ENCODE data around the gene MPO. TPM values are rescaled to one million over a fixed set of nuclear protein-coding genes. Genes with fewer than 3 reads are reported as not detected.

MPO gene
- total RNA-seq, 4 donors from 2014 or later = 0.24 to 0.45 TPM; not detected in 2

DNA sequence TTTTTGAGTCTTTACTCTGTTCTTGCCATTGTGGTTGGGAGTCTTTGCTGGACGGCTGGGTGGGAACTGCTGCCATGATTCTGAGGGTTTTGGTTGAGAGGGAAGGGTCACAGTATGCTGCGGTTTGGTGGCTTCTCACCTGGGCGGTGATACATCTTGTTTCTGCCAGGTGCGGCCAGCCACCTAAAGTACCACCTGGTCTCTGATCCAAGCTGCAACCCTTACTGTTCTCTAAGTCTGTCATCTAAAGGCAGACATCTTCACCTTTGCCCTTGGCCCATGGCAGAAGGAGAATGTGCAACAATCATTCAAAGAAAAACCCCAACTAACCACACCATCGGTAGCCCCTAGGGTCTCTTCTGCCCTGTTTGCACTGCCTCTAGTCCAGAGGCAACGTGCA is 19.6 kb upstream of the MPO start:
- Histone ChIP-seq H3K36me3 (no peaks in the 10 kb centered on the region), H3K27me3 (no peaks in the 10 kb centered on the region), H3K27ac (no peak overlapping the region), H3K4me1 (no peaks in the 10 kb centered on the region), H3K4me3 (replicated peaks in 1 of 3) (no peak overlapping the region), H3K9me3 (no peaks in the 10 kb centered on the region)
- intact Hi-C loops (cut with DNase I) = no loop called here
- no peak for DNase-seq
- WGBS, 2 donors = 76 to 89% methylated on average over 6 of the region's 6 CpGs
- TF ChIP-seq POLR2A (IDR thresholded peaks at IDR 0.05) = no peak
- TF ChIP-seq CTCF (IDR thresholded peaks at IDR 0.05) = no peak

- intact Hi-C loops (cut with DNase I) = no loop called here
- WGBS, 2 donors = 84 to 92% methylated on average over 1 of the region's 1 CpG
These were observed 13.3 kb upstream of the MPO start for GRCh38 chr17:58294034-58294433.

GRCh38 chr17:58291246-58291645 is 10.5 kb upstream of the MPO start:
- TF ChIP-seq POLR2A (IDR thresholded peaks at IDR 0.05) = no peak
- TF ChIP-seq CTCF (IDR thresholded peaks at IDR 0.05) = no peak
- intact Hi-C loops (cut with DNase I) = no loop called here
- no peaks in the 10 kb centered on the region for H3K27me3 ChIP-seq
- no peak for DNase-seq
- H3K4me3 ChIP-seq (replicated peaks in 1 of 3) = no peak overlapping the region
- no peaks in the 10 kb centered on the region for H3K4me1 ChIP-seq
- H3K27ac ChIP-seq = no peak overlapping the region
- H3K36me3 ChIP-seq = no peaks in the 10 kb centered on the region
- 76 to 79% methylated on average over 5 of the region's 5 CpGs for WGBS, 2 donors
- H3K9me3 ChIP-seq = no peaks in the 10 kb centered on the region

More at GRCh38 chr17:58294034-58294433, 13.3 kb upstream of the MPO start:
- no peaks in the 10 kb centered on the region for H3K27me3 ChIP-seq
- no peak for TF ChIP-seq POLR2A (IDR thresholded peaks at IDR 0.05)
- no peak for TF ChIP-seq CTCF (IDR thresholded peaks at IDR 0.05)
- H3K4me3 ChIP-seq (replicated peaks in 1 of 3) = no peak overlapping the region
- DNase-seq = no peak
- no peak overlapping the region for H3K27ac ChIP-seq
- no peaks in the 10 kb centered on the region for H3K9me3 ChIP-seq
- H3K36me3 ChIP-seq = no peaks in the 10 kb centered on the region
- H3K4me1 ChIP-seq = no peaks in the 10 kb centered on the region

DNA sequence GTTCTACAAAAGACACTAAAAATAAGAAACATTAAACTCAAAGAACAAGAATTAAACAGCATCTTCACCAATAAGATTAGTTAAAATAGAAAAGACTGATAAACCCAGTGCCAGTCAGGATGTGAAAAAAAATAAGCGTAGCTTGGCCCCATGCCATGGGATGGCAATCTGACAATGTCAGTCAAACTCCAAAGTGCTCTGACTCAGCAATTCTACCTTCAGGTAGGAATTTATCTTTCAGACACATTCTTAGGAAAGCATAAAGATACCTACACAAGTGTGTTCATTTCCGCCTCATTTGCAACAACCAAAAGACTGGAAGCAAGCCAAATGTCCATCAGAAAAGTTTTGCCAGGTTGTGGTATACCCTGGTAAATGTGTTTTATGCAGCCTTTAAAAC is 9.1 kb upstream of the MPO start:
- intact Hi-C loops (cut with DNase I) = no loop called here
- no peak for TF ChIP-seq CTCF (IDR thresholded peaks at IDR 0.05)
- no peak for TF ChIP-seq POLR2A (IDR thresholded peaks at IDR 0.05)
- H3K36me3 ChIP-seq = no peaks in the 10 kb centered on the region
- H3K9me3 ChIP-seq = no peaks in the 10 kb centered on the region
- H3K27ac ChIP-seq = no peak overlapping the region
- 30% methylated on average over 2 of the region's 2 CpGs for WGBS, 2 donors
- no peak overlapping the region for H3K4me3 ChIP-seq (replicated peaks in 1 of 3)
- DNase-seq = no peak
- no peaks in the 10 kb centered on the region for H3K4me1 ChIP-seq
- no peaks in the 10 kb centered on the region for H3K27me3 ChIP-seq

DNA sequence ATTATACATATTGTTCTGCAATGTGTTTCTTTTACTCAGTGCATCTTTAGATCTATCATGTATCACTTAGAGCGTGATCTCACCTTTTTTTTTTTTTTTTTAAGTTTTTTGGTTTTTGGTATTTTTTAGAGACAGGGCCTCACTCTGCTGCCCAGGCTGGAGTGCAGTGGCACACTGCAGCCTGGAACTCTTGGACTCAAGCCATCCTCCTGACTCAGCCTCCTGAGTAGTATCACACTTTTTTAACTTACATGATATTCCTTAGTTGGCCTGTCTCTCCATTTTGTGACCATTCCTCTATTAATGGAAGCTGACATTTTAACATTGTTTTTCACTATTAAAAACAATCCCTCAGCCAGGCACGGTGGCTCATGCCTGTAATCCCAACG is 4.7 kb upstream of the MPO start:
- no peaks in the 10 kb centered on the region for H3K4me1 ChIP-seq
- no peak for DNase-seq
- H3K27ac ChIP-seq = no peak overlapping the region
- H3K27me3 ChIP-seq = peaks cover 2% of the 10 kb centered on the region
- H3K36me3 ChIP-seq = no peaks in the 10 kb centered on the region
- WGBS, 2 donors = 94 to 95% methylated on average over 3 of the region's 3 CpGs
- no peaks in the 10 kb centered on the region for H3K9me3 ChIP-seq
- TF ChIP-seq POLR2A (IDR thresholded peaks at IDR 0.05) (no peak), CTCF (IDR thresholded peaks at IDR 0.05) (no peak)
- intact Hi-C loops (cut with DNase I) = no loop called here
- H3K4me3 ChIP-seq (replicated peaks in 1 of 3) = no peak overlapping the region

Data from thyroid gland (tissue), 4 donors.